Measurements from ENCODE around the gene TMEM116.

GRCh38 chr12:111997300-111997699, 15.7 kb downstream of the TMEM116 start:
- TF ChIP-seq, protein P1, sequence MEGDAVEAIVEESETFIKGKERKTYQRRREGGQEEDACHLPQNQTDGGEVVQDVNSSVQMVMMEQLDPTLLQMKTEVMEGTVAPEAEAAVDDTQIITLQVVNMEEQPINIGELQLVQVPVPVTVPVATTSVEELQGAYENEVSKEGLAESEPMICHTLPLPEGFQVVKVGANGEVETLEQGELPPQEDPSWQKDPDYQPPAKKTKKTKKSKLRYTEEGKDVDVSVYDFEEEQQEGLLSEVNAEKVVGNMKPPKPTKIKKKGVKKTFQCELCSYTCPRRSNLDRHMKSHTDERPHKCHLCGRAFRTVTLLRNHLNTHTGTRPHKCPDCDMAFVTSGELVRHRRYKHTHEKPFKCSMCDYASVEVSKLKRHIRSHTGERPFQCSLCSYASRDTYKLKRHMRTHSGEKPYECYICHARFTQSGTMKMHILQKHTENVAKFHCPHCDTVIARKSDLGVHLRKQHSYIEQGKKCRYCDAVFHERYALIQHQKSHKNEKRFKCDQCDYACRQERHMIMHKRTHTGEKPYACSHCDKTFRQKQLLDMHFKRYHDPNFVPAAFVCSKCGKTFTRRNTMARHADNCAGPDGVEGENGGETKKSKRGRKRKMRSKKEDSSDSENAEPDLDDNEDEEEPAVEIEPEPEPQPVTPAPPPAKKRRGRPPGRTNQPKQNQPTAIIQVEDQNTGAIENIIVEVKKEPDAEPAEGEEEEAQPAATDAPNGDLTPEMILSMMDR (conservative IDR thresholded peaks at IDR 0.05; ENCODE audit: low read length): no peak
- no peak for TF ChIP-seq EZH2phosphoT487 (IDR thresholded peaks at IDR 0.05; ENCODE audit: borderline replicate concordance, low read depth, low read length)

Measured in OCI-LY7 (cell line).